HG02678 (cell line): Measurements from ENCODE around the gene MAP3K5.
"Not testable (repeated sequence)": the region's sequence is repeated elsewhere in the genome, so short reads cannot be mapped to it uniquely, and the experiment has no call there.

Experiments
- ATAC-seq: cut with Tn5 transposase; IDR thresholded peaks from one replicate; pipeline ENCODE4 v1.9.1; 2021; ENCODE audit warnings: mild to moderate bottlenecking, moderate library complexity; ENCODE audit not compliant: unreplicated experiment

MAP3K5 gene

DNA sequence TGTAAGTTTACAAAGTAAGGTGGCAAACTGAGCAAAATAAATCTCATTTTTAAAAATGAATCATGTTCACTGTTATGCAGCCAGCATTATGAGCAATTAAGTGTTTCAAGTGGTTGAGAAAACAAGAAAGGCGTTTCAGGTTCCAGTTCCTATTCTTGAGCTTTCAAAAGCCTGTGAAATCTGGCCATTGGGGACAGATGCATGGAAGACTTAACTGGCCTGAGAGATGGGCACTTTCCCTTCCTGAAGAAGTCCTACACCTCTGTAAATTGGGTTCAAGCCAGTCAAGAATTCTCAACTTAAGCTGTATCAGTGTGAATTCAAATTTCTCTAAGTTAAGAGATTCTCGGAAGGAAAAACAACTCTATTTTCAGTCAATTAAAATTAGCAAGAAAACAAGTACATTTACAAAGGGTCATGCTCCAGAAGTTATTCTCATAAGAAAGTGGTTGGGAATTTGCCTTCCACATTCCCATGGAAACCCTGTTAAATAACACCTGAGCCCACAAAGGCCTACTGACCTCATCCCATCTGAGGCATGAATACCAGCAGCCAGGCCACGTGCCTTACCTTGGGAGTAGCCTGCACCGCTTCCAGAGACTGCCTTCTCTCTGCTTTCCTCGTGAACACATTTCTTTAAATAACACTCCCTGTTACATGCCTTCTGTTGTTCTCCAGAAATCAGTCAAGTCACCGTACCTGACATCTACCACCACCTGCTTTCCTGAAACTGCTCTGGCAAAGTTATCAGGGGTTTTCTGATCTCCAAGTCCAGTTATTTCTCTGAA, 19.4 kb downstream of the MAP3K5 start:
- ATAC-seq: peak; percentile 76

DNA sequence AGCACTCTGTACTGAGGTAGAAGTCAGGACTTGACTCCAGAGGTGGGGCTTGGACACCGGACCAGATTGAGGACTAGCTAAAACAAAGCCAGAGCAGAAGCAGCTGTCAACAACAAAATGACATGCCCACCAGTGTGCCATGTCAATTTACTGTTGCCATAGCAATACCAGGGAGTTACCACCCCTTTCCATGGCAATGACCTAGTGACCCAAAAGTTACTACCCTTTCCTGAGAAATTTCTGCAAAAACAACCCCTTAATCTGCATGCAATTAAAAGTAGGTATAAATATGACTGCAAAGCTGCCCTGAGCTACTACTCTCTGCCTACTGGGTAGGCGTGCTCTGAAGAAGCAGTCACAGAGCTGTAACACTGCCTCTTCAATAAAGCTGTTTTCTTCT, 21.0 kb downstream of the MAP3K5 start:
- no peak for ATAC-seq

DNA sequence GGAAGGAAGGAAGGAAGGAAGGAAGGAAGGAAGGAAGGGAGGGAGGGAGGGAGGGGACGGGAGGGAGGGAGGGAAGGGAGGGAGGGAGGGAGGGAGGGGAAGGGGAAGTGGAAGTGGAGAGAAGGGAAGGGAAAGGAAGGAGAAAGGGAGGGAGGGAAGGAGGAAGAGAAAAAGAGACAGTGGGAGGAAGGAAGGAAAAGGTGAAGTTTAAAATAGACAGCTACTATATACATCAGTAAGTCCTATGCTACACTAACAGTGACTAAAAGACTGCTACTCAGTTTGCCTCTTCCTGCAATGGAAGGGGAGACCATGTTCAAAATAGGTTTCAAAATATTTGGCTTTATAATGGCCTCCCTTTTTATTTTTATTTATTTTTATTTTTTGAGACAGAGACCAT, 22.5 kb downstream of the MAP3K5 start:
- no peak for ATAC-seq

DNA sequence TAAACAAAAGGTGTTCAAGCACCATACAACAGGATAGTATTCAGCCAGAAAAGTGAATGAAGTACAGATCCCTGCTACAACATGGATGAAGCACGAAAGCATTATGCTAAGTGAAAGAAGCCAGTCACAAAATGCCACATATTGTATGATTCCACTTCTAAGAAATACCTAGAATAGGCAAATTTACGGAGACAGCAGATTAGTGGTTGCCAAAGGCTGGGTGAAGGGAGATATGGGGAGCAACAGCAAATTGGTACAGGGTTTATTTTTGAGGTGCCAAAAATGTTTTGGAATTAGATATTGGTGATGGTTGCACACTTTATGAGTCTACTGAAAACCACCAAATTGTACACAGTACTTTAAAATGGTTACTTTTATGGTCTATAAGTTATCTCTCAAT, 23.2 kb downstream of the MAP3K5 start:
- ATAC-seq: no peak

DNA sequence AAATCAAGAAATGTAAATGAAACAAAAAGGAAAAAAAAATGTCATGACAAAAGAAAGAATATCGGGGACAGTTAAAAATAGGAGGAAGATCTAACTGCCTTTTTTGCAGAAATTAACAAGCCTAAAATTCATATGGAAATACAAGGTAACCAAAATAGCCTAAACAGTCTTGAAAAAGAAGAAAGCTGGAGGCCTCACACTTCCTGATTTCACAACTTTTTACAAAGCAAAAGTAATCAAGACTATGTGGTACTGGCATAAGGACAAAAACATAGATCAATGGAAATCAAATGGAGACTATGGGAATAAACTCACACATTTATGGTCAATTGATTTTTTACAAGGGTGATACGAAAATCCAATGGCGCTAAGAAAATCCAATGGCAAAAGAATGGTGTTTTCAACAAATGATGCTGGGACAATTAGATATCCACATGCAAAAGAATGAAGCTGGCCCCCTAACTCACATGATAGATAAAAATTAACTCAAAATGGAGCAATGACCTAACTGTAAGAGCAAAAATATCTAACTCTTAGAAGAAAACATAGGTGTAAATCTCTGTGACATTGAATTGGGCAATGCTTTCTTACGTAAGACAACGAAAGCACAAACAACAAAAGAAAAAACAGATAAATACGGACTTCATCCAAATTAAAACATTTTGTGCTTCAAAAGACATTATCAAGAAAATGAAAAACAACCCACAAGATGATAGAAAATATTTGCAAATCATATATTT, 24.5 kb downstream of the MAP3K5 start:
- ATAC-seq: no peak

DNA sequence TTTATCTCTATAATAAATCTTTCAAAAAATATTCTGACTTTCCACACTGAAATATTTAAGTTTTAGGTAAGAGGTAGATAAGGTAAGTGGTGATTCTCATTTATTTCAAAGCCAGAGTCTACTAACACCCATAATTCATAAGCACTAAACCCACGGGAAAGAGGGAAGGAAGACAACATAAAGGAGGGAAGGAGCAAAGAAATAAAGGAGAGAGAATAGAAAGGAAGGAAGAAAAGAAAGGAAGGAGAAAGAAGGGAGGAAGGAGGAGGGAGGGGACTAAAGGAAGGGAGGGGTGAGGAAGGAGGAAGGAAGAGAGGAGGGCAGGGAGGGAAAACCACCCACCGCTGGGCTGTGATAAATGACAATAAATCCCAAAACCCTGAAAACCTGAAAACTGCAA, 25.2 kb downstream of the MAP3K5 start:
- no peak for ATAC-seq

DNA sequence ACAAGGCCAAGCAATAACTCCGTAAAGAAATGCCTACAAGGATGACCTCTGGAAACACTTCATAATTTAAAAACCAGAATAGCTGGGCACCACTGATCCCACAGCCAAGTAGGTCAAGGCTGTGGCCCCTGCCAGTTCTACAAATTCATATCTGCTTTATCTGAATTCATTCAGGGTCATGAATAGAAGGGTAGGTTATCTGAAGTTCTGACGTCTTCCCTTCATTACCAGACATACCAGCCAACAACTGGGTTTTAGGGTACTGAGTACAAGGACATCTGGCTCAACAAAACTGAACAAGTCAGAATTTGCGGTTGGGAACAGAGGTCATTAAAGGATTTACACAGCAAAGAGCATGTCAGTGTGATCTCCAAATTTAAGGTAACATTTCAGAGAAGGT, 26.0 kb downstream of the MAP3K5 start:
- ATAC-seq: no peak

DNA sequence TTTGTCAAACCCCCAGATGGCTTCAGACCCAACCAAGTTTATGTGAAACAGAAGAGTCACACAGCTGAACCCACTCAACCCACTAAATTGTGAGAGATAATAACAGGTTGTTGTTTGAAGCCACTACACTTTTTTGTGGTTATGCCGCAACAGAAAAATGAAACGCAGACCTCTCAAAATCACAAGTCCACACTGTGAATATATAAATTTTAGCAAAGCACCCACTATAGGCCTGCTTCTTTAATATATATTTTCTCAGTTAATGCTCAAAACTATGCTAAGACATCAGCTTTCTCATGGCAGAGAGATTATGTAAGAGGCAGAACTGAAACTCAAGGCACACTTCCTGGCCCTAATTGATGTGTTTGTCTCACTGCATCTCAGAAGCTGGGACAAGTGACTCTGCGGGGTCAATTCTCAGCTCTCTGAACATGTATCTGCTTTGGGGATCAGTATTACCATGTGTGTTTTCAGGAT, 27.7 kb downstream of the MAP3K5 start:
- peak; percentile 42 for ATAC-seq

DNA sequence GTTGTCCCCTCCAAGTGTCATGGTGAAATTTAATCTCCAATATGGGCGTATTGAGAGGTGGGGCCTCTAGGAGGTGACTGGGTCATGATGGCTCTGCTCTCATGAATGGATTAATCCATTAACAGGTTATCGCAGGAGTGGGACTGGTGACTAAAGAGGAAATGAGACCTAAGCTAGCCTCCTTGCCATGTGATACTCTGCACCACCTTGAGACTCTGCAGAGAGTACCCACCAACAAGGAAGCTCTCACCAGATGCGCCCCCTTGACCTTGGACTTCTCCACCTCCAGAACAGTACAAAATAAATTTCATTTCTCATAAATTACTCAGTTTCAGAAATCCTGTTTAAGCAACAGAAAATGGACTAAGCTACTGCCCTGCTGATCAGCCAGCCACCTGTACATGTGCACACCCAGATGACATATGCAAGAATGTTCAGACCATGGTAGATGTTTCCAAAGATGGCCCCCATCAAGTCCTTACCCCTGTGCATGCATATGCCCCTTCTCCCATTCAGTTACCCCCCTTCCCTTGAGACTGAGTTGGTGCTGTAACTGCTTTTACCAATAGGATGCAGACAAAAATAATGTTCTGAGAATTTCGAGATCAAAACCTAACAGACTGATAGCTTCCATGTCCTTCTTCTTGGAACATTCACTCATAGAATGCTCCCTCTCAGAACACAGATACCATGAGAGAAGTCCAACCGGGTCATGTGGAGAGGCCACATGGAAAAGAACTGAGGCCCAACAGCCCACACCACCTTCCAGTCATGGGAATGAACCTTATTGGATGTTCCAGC, 28.4 kb downstream of the MAP3K5 start:
- ATAC-seq: peak; percentile 28

DNA sequence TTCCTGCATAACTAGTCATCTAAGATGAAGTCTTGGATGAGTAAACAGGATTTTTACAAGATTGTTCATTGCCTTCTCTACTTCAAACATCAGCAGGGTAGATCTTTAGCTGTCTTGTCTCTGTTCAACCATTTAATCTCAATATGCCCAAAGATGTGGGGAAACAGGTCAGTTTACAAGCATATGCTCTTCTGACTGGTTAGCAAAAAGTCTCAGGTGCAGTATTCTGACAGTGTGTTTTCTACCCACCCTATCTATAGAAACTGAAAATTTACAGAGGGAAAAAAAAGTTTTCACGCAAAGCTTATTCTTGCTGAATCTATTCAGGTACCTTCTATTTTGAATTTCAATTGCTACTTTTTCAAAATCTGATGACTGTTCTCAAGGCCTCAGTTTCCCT, 29.0 kb downstream of the MAP3K5 start:
- peak; percentile 45 for ATAC-seq

DNA sequence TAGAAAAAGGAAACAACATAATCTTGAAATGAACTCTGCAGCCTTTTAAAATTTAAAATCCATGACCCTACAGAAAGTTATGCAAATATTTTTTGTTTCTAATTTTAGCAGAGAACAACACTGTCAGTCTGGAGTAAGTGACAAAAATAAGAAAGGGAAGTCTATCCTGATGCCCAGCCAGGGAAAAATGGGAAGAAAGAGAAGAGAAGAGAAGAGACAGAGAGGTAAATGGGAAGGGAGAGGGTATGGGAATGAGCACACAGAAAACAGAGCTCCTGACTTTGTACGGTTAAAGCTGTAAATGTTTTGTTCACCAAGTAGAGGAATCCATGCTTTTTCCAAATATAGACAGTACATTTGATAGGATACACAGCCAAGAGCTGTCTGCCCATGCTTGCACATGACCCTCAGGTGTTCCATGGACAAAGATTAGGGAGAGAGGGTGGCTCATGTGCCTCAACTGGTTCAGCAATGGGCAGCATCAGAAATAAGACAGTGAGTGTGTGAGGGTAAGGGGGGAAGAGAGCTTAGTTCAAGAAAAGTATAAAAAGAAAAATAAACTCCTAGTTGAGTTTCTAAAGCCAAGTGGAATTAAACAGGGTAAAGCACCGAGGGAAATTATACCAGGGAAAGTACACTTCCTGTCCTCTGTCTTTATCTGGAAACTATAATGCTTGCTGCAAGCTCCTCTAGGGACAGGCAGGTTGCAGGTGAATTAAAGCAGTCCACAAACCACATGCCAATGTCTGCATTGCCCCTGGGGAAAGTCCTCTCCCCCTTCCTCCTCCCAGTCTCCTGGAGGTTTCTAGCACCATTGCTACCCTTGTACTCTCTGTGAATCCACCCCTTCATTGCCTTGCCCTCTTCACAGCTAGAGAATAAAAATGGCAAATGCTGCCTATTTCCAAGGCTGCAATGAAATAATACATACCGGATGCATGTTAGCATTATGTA, 30.0 kb downstream of the MAP3K5 start:
- no peak for ATAC-seq

DNA sequence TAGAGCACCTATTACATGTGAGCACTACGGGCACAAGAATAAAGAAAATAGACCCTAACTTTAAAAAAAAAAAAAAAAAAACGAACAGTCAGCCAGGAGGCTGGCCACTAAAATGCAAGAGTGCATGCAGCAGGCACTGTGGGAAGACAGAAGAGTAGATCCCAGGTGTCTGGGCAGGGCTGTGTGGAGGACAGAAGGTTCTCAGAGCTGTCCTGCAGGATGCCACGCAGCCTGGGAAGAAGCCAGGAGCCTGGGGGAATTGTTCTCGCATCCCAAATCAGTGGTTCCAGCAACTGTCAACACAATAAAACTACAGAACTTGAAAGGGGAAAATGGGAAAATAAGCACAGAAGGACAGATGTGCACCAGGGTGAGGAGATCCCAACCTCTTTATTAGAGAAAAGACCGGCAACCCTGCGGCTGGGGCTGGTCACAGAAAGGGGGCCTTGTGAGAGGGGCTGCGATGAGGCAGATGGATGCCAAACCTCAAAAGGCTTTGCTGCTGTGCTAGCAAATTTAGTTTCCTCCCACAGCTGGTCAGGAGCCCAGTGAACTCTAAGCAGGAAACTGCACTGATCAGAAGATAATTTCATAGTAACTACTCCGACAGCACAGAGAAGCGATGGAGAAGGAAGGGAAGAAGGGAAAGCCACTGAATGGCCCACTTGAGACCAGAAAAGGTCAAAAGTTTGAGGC, 30.9 kb downstream of the MAP3K5 start:
- peak; percentile 28 for ATAC-seq

DNA sequence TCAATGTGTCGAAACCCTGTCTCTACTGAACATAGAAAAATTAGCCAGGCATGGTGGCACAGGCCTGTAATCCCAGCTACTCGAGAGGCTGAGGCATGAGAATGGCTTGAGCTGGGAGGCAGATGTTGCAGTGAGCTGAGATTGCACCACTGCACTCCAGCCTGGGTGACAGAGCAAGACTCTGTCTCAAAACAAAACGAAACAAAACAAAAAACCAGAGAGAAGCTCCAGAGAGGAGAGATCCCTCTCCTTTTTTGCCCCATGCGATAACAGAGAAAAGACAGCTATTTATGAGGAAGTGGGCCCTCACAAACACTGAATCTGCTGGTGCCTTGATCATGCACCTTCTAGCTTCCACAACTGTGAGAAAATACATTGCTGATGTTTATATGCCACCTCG, 31.5 kb downstream of the MAP3K5 start:
- ATAC-seq: not testable (repeated sequence)

DNA sequence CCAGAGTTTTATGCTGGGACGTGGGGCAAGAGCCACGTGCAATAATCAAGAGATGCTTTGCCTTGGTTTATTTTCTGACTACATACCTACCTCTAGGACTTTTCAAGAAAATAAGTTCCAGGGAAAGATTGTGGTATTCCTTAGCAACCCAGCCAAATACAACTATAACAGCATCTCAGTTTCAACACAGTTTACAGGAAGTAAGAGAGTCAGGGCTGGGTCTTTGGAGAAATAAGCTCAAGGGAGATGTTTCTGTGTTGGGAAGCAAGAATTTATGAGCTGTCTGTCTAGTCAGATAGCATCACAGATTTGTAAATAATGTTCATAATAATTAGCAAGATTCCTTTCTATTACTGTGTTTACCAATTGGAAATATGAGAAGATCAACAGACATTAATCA, 35.1 kb downstream of the MAP3K5 start:
- no peak for ATAC-seq

DNA sequence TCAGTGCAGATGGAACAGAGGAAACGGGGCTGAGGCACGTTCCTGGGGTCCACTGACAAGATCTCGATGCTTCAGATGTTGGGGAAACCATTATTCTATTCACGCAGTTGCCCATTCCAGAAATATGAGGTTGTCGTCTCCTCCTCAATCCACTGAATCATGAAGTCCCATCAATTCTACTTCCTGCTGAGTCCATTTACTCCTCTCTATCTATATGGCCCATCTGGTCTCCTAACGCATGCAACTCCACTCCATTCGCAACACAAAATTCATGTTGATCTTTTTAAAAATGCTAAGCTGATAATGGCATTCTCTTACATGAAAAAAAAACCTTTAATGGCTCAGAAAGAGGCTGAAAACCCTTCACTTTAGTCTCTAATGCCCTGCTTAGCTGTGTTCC, 37.5 kb downstream of the MAP3K5 start:
- ATAC-seq: no peak

DNA sequence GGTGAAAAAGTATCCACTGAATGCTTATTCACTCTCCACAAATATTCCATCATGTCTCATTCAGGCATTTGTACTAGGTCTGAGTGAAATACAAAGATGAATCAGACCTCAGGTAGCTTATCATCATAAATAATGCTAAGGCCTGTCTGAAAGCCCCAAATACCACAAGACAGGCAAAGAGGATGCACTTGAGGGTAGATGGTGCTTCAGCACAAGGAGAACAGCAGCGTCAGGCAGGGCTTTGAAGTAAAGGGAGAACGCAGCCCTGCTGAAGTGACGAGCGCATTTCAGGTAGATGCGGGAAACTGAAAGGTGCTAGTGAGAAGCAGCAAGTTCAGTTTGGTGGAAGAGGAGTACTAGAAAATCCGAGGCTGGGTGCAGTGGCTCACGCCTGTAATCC, 38.7 kb downstream of the MAP3K5 start:
- no peak for ATAC-seq

DNA sequence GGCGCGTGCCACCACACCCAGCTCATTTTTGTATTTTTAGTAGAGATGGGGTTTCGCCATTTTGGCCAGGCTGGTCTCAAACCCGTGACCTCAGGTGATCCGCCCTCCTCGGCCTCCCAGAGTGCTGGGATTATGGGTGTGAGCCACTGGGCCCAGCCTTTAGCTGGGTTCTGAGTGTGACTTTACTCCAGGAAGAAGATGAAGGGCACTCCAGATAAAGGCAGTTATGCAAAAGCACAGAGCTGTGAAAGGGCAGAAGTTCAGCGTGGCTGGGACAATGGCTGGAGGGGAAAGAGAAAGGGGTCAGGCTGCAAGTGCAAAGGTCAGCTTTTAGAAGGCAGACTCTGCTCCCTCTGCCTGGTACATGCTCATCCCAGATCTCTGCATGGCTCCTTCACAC, 39.7 kb downstream of the MAP3K5 start:
- ATAC-seq: no peak

DNA sequence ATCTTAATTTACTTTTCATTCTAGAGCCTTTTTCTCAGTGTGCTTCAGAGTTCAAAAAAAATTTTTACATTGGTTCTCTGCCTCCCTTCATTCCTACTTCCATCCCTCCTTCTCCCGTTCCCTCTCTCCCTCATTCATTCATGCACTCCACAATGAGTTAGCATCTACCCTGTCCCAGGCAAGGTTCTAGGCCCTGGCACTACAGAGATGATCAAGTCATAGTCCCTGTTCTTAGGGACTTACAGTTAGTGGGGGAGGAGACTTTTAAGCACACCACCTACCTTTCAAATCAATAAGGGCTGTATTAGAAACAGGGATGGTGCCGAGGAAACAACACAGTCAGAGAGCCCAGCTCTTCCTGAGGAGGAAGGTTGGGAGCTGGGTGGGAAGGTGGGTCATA, 40.3 kb downstream of the MAP3K5 start:
- peak; percentile 9 for ATAC-seq

DNA sequence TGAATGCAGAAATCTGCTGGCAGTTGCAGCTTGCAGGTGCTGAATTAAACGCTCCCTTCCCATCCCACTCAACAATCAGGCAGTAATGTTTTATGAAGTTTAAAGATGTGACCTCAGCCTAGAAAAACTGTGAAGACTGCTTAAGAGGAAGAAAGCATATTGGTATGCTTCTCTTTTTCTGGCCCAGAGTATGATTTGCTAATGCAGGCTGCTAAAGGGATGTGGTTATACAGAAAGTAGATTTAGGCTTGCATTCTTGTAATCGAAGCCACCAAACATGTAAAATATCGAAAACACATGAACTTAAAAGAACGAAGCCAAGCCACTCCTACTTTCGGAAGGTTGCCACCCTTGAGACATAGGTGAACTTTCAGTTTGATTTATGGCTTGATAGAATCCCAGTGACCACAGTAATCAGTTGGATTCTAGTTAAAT, 40.7 kb downstream of the MAP3K5 start:
- ATAC-seq: peak; percentile 94
